ENCODE results near the gene PTPRN2. TPM values are rescaled to one million over a fixed set of nuclear protein-coding genes. Genes with fewer than 3 reads are reported as not detected.

PTPRN2 gene
- total RNA-seq, 2 donors from 2014 or later, result 0.35 to 0.61 TPM

DNA sequence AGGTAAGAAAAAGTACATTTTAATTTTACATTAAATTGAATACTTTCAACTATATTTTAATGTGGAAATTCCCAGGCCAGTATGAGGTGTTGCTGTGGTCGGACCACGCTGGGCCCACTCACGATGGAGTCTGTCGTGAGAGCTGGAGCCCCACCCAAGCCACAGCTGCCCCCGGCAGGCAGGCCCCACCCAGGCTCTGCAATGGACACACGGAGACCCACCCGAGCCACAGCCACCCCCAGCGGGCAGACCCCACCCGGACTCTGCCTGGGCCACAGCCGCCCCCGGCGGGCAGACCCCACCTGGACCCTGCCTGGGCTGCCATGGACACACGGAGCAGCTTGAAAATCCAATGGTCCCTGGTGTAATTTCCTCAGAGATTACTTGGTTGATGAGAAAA lies 141.3 kb downstream of the PTPRN2 start:
- DNase-seq (ENCODE audit: low spot score in 2 of 2) (no peak), ATAC-seq (no peak)
- Mint-ChIP-seq H3K27ac (no peak overlapping the region), H3K9me3 (peaks cover 2 to 8% of the 10 kb centered on the region in 2 donors), H3K36me3 (no peaks in the 10 kb centered on the region)

DNA sequence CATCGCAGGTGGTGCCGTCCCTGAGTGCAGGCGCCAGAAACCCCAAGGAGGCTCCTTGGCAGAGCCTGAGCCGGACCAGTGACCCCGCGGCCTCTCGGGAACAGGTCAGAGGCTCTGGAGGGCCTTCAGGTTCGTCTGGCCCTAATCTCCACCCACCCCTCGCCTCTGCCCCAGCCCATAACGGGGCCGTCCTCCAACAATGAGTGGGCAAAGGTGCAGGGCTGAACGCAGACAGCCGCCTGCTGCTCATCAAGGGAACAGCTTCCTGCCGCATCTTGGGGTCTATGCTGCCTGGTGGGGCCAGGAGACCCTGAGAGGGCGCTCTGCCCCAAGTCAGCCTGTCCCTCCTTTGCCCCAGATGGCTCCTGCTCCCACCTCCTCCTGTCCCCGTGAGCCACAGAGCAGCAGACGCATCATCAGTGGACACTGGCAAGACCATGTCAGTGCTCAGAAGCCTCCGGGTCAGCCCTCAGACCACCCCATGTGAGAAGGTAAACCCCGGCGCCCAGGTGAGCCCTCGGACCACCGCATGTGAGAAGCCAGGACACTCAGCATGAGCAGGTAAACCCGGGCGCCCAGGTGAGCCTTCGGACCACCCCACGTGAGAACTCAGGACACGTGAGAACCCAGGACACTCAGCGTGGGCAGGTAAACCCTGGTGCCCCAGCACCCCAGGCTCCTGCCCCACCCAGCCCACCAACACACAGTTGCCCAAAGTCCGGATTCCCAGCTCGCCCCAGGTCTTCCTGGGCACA lies 142.0 kb downstream of the PTPRN2 start:
- ATAC-seq (no peak), DNase-seq (ENCODE audit: low spot score in 2 of 2) (no peak)
- no peaks in the 10 kb centered on the region for H3K36me3 Mint-ChIP-seq
- H3K27ac Mint-ChIP-seq, result no peak overlapping the region
- peaks cover 4 to 13% of the 10 kb centered on the region in 2 donors for H3K9me3 Mint-ChIP-seq

DNA sequence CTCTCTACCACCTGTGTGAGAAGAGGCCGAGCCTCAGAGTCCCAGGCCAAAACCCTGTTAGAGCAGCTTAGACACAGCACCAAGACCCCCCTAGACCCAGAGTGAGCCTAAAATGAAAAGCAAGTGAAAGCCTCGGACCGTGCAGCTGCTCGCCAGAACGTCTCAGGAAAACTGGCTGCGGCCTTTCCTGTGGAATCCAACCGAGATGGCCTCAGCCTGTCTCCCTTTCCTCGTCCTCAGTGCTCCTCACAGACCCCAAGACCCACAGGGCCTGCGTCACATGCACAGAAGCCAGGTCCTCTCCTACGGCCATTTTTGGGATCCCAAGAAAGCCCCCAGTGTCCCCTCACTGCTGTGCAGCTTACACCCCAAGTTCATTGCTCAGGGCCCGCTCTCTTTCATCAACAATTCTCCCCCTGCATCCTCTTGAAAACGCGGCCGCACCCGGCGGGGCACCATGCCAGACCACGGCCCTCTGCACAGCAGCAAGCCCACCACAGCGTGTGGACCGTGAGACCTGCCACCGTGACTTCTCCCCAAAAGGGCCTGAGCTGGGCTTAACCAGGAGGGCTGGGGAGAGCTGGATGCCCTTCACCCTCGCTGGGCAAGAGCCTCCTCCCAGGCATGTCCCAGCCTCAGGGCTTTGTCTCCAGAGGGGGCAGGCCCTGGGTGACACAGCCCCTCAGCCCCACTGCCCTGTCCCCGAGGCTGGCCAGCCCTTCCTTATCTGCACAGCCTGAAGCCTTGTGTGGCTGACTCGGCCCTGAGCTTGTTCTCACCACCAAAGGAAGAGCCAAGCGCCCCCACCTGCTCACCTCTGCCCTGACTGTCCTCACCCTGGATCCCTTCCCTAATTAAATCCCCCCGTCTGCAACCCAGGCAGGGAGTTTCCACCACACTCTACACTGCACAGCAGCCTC lies 142.9 kb downstream of the PTPRN2 start:
- Mint-ChIP-seq H3K36me3 (no peaks in the 10 kb centered on the region), H3K9me3 (peaks cover 8 to 19% of the 10 kb centered on the region in 2 donors), H3K27ac (peak overlapping the region in 1 of 2 donors; percentile 25)
- DNase-seq (ENCODE audit: low spot score in 2 of 2) (no peak), ATAC-seq (no peak)

DNA sequence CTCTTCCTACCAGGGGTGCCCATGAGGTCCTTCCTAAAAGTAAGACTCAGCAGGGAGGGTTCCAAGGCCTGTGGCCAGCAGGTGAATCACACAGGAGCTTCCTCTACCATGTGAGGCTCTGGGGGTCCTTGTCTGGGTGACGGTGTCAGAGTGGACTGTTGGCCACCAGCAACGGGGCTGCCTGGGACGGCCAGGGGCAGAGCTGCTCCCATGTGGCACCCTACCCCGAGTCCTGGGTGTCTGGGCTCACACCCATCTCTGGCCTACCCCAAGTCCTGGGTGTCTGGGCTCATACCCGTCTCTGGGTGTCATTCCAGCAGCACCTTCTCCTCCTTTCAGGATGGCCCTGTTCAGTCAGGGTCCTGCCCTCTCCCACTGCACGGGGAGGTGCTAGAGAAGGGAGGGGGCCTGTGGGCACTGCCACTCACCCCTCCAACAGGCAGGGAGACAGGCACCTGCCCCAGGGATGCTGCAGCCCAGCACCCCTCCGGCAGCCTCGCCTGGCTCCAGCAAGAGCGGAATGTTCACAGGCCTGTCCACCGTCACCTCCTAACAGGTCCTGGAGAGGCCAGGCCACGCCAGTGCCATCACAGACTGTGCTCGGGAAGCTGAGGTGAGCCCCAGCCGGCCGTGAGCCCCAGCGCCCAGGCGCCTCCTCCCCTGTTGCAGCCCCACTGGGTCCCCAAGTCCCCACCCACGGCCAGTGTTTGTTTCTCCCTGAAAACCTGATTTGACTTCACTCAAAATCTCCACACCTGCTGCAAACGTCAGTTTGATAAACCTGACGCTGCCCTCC lies 143.7 kb downstream of the PTPRN2 start:
- ATAC-seq (no peak), DNase-seq (ENCODE audit: low spot score in 2 of 2) (no peak)
- Mint-ChIP-seq H3K9me3 (peaks cover 8 to 19% of the 10 kb centered on the region in 2 donors), H3K36me3 (no peaks in the 10 kb centered on the region), H3K27ac (peak overlapping the region in 1 of 2 donors; percentile 25)

GRCh38 chr7:158443014-158443687 lies 144.5 kb downstream of the PTPRN2 start:
- ATAC-seq (no peak), DNase-seq (ENCODE audit: low spot score in 2 of 2) (no peak)
- Mint-ChIP-seq H3K27ac (no peak overlapping the region), H3K9me3 (peaks cover 8 to 19% of the 10 kb centered on the region in 2 donors), H3K36me3 (no peaks in the 10 kb centered on the region)

- no peak overlapping the region for H3K27ac Mint-ChIP-seq
- H3K36me3 Mint-ChIP-seq, result no peaks in the 10 kb centered on the region
- no peak for DNase-seq (ENCODE audit: low spot score in 2 of 2)
- H3K9me3 Mint-ChIP-seq, result peaks cover 8 to 19% of the 10 kb centered on the region in 2 donors
- ATAC-seq, result no peak
Measured at GRCh38 chr7:158442260-158442659, 145.4 kb downstream of the PTPRN2 start.

GRCh38 chr7:158439035-158439434 lies 148.6 kb downstream of the PTPRN2 start:
- ATAC-seq (no peak), DNase-seq (ENCODE audit: low spot score in 2 of 2) (peak in 1 of 2 donors; percentile 14)
- H3K9me3 Mint-ChIP-seq, result peaks cover 8 to 19% of the 10 kb centered on the region in 2 donors
- H3K27ac Mint-ChIP-seq, result no peak overlapping the region
- no peaks in the 10 kb centered on the region for H3K36me3 Mint-ChIP-seq

DNA sequence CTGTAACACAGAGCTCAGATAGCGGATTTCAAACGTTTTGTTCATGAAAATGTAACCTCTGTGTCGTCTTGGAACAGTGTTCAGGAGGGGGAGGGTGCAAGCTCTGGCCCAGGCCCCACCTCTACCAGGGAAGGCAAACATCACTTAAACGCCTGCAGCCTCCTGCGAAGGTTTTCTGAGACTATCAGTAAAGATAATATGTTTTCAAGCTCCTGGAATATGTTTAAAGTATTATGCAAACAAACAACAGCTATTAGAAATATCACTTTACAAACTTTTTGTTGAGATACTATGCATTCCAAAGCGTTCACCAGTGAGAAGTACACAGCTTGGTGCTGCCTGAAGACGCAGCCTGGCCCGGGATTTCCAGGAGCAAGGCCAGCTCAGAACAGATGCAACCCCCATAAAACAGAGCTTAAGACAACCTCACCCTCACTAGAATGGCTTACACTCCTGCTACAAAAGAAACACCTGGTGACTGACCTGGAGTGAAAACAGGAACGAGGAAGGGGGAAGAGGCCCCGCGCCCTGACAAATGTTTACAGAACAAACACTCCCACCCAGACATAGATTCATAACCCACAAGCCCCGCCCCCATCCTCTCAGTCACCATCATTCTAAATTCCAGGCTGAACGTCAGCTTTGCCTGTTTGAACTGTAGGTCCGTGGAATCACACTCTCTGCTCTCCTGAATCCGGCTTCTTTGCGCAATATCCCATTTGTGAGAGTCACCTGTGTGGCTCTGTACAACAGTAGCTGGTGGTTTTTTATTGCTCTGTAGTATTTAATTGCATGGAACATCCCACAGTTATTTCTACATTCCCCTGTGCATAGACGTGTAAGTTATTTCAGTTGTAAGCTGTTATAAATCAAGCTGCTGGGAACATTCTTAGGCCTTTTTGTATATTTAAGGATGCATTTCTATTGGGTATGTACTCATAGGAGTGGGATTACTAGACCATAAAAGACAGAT lies 155.0 kb downstream of the PTPRN2 start:
- no peak for ATAC-seq
- Mint-ChIP-seq H3K9me3 (no peaks in the 10 kb centered on the region), H3K36me3 (no peaks in the 10 kb centered on the region), H3K27ac (no peak overlapping the region)
- peak in 1 of 2 donors; percentile 9 for DNase-seq (ENCODE audit: low spot score in 2 of 2)

DNA sequence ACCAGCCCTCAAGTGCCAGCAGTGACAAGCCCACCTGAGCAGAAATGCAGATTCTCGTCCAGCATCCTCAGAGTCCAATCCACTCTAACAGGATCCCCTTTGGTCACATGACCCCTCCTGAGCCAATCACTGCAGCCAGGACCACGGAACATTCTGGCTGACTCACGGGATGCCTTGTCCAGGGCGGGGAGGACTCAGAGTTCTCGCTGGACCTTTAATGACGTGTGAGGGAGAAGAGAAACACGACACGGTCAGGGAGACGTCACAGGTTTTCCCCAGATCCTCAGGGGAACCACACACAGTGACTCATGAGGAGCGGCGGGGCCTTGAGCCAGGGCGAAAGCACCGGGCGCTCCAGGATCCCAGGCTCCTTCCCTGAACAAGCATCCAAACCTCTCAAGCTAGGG lies 155.7 kb downstream of the PTPRN2 start:
- ATAC-seq (no peak), DNase-seq (ENCODE audit: low spot score in 2 of 2) (peak in 1 of 2 donors; percentile 31)
- no peaks in the 10 kb centered on the region for H3K9me3 Mint-ChIP-seq
- H3K36me3 Mint-ChIP-seq, result no peaks in the 10 kb centered on the region
- no peak overlapping the region for H3K27ac Mint-ChIP-seq

- ATAC-seq (no peak), DNase-seq (ENCODE audit: low spot score in 2 of 2) (peak in 1 of 2 donors; percentile 33)
- H3K36me3 Mint-ChIP-seq, result no peaks in the 10 kb centered on the region
- no peaks in the 10 kb centered on the region for H3K9me3 Mint-ChIP-seq
- H3K27ac Mint-ChIP-seq, result no peak overlapping the region
Measured at GRCh38 chr7:158431055-158431940, 156.3 kb downstream of the PTPRN2 start.

DNA sequence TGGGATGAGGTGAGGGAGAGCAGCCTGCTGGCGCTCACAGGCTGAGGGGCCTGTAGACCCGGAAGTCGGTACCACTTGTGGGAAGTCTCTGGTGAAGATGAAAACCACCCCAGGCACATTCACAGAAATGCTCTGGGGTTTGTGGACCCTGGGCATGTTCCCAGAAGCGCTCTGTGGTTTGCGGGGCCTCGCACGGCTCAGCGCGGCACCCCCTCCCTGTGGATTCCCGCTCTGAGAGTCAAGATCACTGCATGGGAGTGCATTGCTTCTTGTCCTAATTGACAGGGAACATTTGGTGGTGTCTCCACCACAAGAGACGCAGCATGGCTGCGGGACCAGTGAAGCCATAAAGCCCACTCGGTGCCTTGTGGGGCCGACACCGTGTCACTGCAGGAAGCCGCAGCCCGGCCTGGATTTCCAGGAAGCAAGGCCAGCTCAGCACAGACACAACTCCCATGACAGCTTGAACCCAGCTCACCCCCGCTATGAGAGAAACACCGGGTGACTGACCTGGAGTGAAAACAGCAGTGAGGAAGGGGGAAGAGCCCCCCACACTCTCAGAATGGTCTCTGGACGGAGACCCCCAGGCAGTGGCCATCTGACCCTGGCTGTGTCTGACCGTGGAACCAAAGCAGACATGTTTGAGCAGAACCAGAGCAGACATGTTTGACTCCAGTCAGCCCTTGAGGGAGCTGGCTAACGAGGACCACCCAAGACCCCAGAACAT lies 157.2 kb downstream of the PTPRN2 start:
- no peak overlapping the region for H3K27ac Mint-ChIP-seq
- H3K9me3 Mint-ChIP-seq, result no peaks in the 10 kb centered on the region
- DNase-seq (ENCODE audit: low spot score in 2 of 2) (peak in 1 of 2 donors; percentile 39), ATAC-seq (no peak)
- no peaks in the 10 kb centered on the region for H3K36me3 Mint-ChIP-seq

DNA sequence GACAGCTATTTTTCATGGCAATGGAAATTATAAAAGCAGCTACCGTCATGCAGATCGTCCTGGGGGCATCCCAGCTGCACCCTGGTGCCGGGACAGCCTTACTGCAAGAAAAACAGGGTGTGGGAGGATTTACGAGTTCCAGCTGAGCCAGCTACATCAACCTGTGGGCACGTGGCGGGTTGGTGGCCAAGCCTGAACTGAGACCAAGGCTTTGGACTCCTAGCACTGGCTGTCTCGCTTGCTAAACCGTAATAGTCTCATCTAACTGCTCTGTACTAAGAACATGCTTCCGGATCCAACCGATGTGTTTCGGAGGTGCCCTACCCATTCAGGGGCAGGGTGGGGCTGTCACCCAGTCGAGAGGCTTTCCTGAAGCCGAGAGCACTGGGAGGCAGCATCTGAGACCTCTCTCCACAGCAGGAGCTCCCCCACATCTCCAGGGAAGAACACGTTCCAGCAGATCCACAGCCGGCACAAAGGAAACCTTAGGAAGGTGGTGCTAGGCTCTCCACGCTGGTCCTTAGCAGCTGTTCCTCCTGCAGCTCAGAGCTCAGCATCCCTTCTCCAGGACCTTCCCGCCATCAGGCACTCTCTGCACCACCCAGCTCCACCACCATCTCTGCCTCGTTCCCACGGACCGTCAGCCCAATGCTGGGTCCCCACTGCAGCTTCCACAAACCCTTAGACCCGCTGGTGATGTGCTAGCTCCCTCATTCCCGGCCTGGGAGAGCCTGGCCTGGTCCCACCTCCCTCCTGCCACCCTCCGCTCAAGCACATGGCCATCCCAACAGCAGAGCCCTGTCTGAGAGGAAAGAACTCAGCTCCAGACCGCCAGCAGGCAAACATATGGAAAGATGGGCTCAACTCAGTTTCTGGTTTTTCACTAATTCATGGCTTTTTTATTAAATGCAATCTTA lies 158.5 kb downstream of the PTPRN2 start:
- DNase-seq (ENCODE audit: low spot score in 2 of 2) (peak in 1 of 2 donors; percentile 35), ATAC-seq (no peak)
- no peaks in the 10 kb centered on the region for H3K9me3 Mint-ChIP-seq
- no peak overlapping the region for H3K27ac Mint-ChIP-seq
- no peaks in the 10 kb centered on the region for H3K36me3 Mint-ChIP-seq
